Stimulated activated CD4-positive, alpha-beta T cell treated with anti-CD3 and anti-CD28 coated beads, Interleukin-1b, Interleukin-23, amount 100 ng/mL, for 4 hours (primary cell): Measurements from ENCODE around the gene ENPP5.
"Not testable (repeated sequence)": the region's sequence is repeated elsewhere in the genome, so short reads cannot be mapped to it uniquely, and the experiment has no call there.

Experiments used
- DNase-seq, 2 donors: peaks; one replicate each; pipeline ENCODE4 v3.0.0-alpha.2; 2020; ENCODE audit warnings: low read depth in 2 of 2

Gene ENPP5

GRCh38 chr6:46174904-46175303 is 4.1 kb upstream of the ENPP5 start:
- DNase-seq: no peak

- DNase-seq: no peak
Measured at GRCh38 chr6:46172176-46172575, 1.4 kb upstream of the ENPP5 start.

- DNase-seq: no peak
Measured at GRCh38 chr6:46160102-46160501, 10.7 kb downstream of the ENPP5 start.

GRCh38 chr6:46159229-46159628 is 11.6 kb downstream of the ENPP5 start:
- DNase-seq: no peak

- DNase-seq: no peak
Measured at GRCh38 chr6:46156701-46157100, 14.1 kb downstream of the ENPP5 start.

GRCh38 chr6:46149066-46149465 is 21.7 kb downstream of the ENPP5 start:
- DNase-seq: not testable (repeated sequence)

GRCh38 chr6:46144270-46144669 is 26.5 kb downstream of the ENPP5 start:
- DNase-seq: no peak

GRCh38 chr6:46138281-46138680 is 32.5 kb downstream of the ENPP5 start:
- DNase-seq: no peak

- no peak for DNase-seq
Measured at GRCh38 chr6:46137387-46137786, 33.4 kb downstream of the ENPP5 start.

- no peak for DNase-seq
Measured at GRCh38 chr6:46136831-46137230, 33.9 kb downstream of the ENPP5 start.

- no peak for DNase-seq
Measured at GRCh38 chr6:46135176-46135575, 35.6 kb downstream of the ENPP5 start.

GRCh38 chr6:46134216-46134615 is 36.6 kb downstream of the ENPP5 start:
- no peak for DNase-seq

- DNase-seq: not testable (repeated sequence)
Measured at GRCh38 chr6:46131291-46131690, 39.5 kb downstream of the ENPP5 start.

- DNase-seq: no peak
Measured at GRCh38 chr6:46130666-46131065, 40.1 kb downstream of the ENPP5 start.

GRCh38 chr6:46129629-46130511 is 40.9 kb downstream of the ENPP5 start, which contains the start of gene ENPP4:
TSS of gene ENPP4 (plus strand) at chr6:46129989. CDS start at chr6:46139584, 9,595 bp downstream.
- peak; percentile 74 to 90 for DNase-seq

- DNase-seq: peak in 1 of 2 donors; percentile 5
Measured at GRCh38 chr6:46129291-46129628, 41.5 kb downstream of the ENPP5 start.

- DNase-seq: no peak
Measured at GRCh38 chr6:46128476-46128875, 42.3 kb downstream of the ENPP5 start.

GRCh38 chr6:46119679-46120078 is 51.1 kb downstream of the ENPP5 start:
- DNase-seq: not testable (repeated sequence)

- DNase-seq: no peak
Measured at GRCh38 chr6:46118836-46119235, 51.9 kb downstream of the ENPP5 start.

- DNase-seq: no peak
Measured at GRCh38 chr6:46118157-46118556, 52.6 kb downstream of the ENPP5 start.

GRCh38 chr6:46116289-46116688 is 54.5 kb downstream of the ENPP5 start:
- no peak for DNase-seq

GRCh38 chr6:46115634-46116033 is 55.1 kb downstream of the ENPP5 start:
- DNase-seq: no peak

GRCh38 chr6:46113370-46113769 is 57.4 kb downstream of the ENPP5 start:
- DNase-seq: no peak
